Stimulated activated memory B cell treated with anti-CD40 and anti-IgM and Interleukin-4, amounts not matched to agents 10 μg/mL and 1 μg/mL and 100 μg/mL, for 72 hours (primary cell): Measurements from ENCODE around the gene URI1.
A peak's percentile ranks its signal among the peaks of the same experiment; 100 is the strongest.
"Not testable (repeated sequence)": the region's sequence is repeated elsewhere in the genome, so short reads cannot be mapped to it uniquely, and the experiment has no call there.

ENCODE experiments used
- ATAC-seq: fragments of 150-1000 bp; cut with Tn5 transposase; 2 replicates; pipeline ENCODE4 v1.10.0; 2021
- H3K27ac Mint-ChIP-seq: one replicate; pipeline ENCODE4 v1.8.0; 2022; ENCODE audit warnings: mild to moderate bottlenecking, mixed read lengths
- H3K27me3 Mint-ChIP-seq: one replicate; pipeline ENCODE4 v1.8.0; 2022; ENCODE audit warnings: mixed read lengths
- H3K36me3 Mint-ChIP-seq: one replicate; pipeline ENCODE4 v1.8.0; 2022; ENCODE audit warnings: mixed read lengths
- H3K4me1 Mint-ChIP-seq: one replicate; pipeline ENCODE4 v1.8.0; 2022; ENCODE audit warnings: mixed read lengths
- H3K4me3 Mint-ChIP-seq: one replicate; pipeline ENCODE4 v1.8.0; 2022; ENCODE audit warnings: mild to moderate bottlenecking, moderate library complexity, mixed read lengths
- H3K9me3 Mint-ChIP-seq: one replicate; pipeline ENCODE4 v1.8.0; 2022; ENCODE audit warnings: mixed read lengths

The URI1 gene

DNA sequence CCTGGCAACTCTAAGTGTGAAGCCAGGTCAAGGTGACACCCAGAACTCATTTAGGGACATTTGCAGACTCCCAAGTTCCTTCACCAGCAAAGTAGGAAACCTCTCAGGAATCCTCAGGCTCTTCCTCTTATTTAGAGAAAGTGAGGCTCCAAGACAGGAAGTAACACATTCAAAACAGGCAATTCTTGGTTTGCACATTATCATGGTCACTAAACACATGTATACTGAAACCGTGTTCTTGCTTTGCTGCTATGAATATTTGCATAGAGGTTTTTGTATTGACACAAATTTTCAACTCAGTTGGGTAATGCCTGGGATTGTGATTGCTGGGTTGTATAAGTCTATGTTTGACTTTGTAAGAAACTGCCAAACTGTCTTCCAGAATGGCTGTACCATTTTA is 13.2 kb upstream of the URI1 start:
- peaks cover 3% of the 10 kb centered on the region for H3K9me3 Mint-ChIP-seq
- no peaks in the 10 kb centered on the region for H3K36me3 Mint-ChIP-seq
- no peak overlapping the region for H3K27ac Mint-ChIP-seq
- peaks cover 6% of the 10 kb centered on the region for H3K4me1 Mint-ChIP-seq
- ATAC-seq: no peak
- H3K27me3 Mint-ChIP-seq: peaks cover 12% of the 10 kb centered on the region
- no peak overlapping the region for H3K4me3 Mint-ChIP-seq

GRCh38 chr19:29934257-29934656 is 7.8 kb upstream of the URI1 start:
- H3K36me3 Mint-ChIP-seq: peaks cover under 1% of the 10 kb centered on the region
- H3K27me3 Mint-ChIP-seq: peaks cover 27% of the 10 kb centered on the region
- no peak overlapping the region for H3K27ac Mint-ChIP-seq
- ATAC-seq: no peak
- H3K9me3 Mint-ChIP-seq: peaks cover 7% of the 10 kb centered on the region
- H3K4me1 Mint-ChIP-seq: no peaks in the 10 kb centered on the region
- H3K4me3 Mint-ChIP-seq: no peak overlapping the region

- peaks cover 7% of the 10 kb centered on the region for H3K9me3 Mint-ChIP-seq
- no peak overlapping the region for H3K27ac Mint-ChIP-seq
- ATAC-seq: no peak
- no peaks in the 10 kb centered on the region for H3K4me1 Mint-ChIP-seq
- H3K36me3 Mint-ChIP-seq: peaks cover 6% of the 10 kb centered on the region
- H3K27me3 Mint-ChIP-seq: peaks cover 32% of the 10 kb centered on the region
- no peak overlapping the region for H3K4me3 Mint-ChIP-seq
These were observed 7.3 kb upstream of the URI1 start for GRCh38 chr19:29934781-29935180.

GRCh38 chr19:29936409-29936808 is 5.6 kb upstream of the URI1 start:
- peaks cover 11% of the 10 kb centered on the region for H3K4me1 Mint-ChIP-seq
- ATAC-seq: no peak
- H3K9me3 Mint-ChIP-seq: peaks cover 7% of the 10 kb centered on the region
- peaks cover 35% of the 10 kb centered on the region for H3K27me3 Mint-ChIP-seq
- H3K27ac Mint-ChIP-seq: no peak overlapping the region
- H3K36me3 Mint-ChIP-seq: peaks cover 6% of the 10 kb centered on the region
- H3K4me3 Mint-ChIP-seq: no peak overlapping the region

- Mint-ChIP-seq H3K27me3 (peaks cover 35% of the 10 kb centered on the region), H3K36me3 (peaks cover 6% of the 10 kb centered on the region), H3K4me1 (peaks cover 26% of the 10 kb centered on the region), H3K27ac (no peak overlapping the region), H3K4me3 (no peak overlapping the region), H3K9me3 (peaks cover 4% of the 10 kb centered on the region)
- no peak for ATAC-seq
These were observed 2.4 kb upstream of the URI1 start for GRCh38 chr19:29939628-29940027.

GRCh38 chr19:29940971-29941585 is 961 bp upstream of the URI1 start:
- Mint-ChIP-seq H3K4me3 (peak overlapping the region; percentile 50), H3K9me3 (no peaks in the 10 kb centered on the region), H3K27me3 (peaks cover 23% of the 10 kb centered on the region), H3K27ac (peak overlapping the region; percentile 77), H3K36me3 (peaks cover 12% of the 10 kb centered on the region), H3K4me1 (peaks cover 35% of the 10 kb centered on the region)
- no peak for ATAC-seq

DNA sequence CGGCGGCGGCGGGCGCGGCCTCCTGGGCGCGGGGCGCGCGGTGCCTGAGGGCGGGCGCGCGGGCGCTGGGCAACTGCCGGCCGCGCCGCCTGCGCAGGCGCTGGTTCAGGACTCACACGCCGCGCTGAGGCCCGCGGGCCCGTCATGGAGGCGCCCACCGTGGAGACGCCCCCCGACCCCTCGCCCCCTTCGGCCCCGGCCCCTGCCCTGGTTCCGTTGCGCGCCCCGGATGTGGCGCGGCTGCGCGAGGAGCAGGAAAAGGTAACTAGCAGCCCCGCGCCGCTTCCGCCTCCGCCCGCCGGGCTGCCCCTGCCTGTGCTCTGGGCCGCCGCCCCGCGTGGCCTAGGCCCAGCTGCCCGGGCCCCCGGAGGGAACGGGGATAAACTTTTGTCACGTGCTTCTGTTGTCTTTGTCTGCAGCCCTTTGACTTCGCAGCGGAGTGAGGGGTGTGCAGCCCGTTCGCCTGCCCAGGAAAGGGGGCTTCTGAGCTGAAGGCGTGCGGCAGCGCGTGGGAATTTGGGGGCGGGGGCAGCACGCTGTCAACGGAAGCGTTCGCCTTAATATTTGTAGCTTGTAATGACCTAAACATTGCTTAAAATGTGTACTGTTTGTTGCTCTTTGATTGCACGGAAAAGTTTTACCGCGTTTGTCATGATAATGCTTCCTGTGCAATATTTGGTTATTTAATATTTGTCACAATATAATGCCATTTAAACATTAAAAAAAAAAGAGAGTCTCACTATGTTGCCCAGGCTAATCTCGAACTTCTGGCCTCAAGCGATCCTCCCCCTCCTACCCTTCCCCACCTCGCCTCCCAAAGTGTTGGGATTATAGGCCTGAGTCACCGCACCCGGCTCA is 594 bp downstream of the URI1 start:
- peaks cover 47% of the 10 kb centered on the region for H3K4me1 Mint-ChIP-seq
- H3K4me3 Mint-ChIP-seq: peak overlapping the region; percentile 99
- H3K9me3 Mint-ChIP-seq: no peaks in the 10 kb centered on the region
- peaks cover 12% of the 10 kb centered on the region for H3K36me3 Mint-ChIP-seq
- ATAC-seq: peak; percentile 91
- H3K27ac Mint-ChIP-seq: peak overlapping the region; percentile 92
- peaks cover 9% of the 10 kb centered on the region for H3K27me3 Mint-ChIP-seq

GRCh38 chr19:29943615-29944014 is 1.6 kb downstream of the URI1 start:
- Mint-ChIP-seq H3K36me3 (peaks cover 22% of the 10 kb centered on the region), H3K4me3 (peak overlapping the region; percentile 99), H3K27ac (peak overlapping the region; percentile 92), H3K9me3 (no peaks in the 10 kb centered on the region), H3K27me3 (peaks cover 9% of the 10 kb centered on the region), H3K4me1 (peaks cover 54% of the 10 kb centered on the region)
- no peak for ATAC-seq

GRCh38 chr19:29944390-29945012 is 2.5 kb downstream of the URI1 start:
- Mint-ChIP-seq H3K27me3 (peaks cover 5% of the 10 kb centered on the region), H3K36me3 (peaks cover 20% of the 10 kb centered on the region), H3K4me1 (peaks cover 56% of the 10 kb centered on the region), H3K27ac (peak overlapping the region; percentile 27), H3K9me3 (no peaks in the 10 kb centered on the region), H3K4me3 (no peak overlapping the region)
- ATAC-seq: no peak

- Mint-ChIP-seq H3K4me3 (no peak overlapping the region), H3K9me3 (no peaks in the 10 kb centered on the region), H3K27me3 (peaks cover under 1% of the 10 kb centered on the region), H3K27ac (peak overlapping the region; percentile 40), H3K36me3 (peaks cover 17% of the 10 kb centered on the region), H3K4me1 (peaks cover 61% of the 10 kb centered on the region)
- ATAC-seq: no peak
These were observed 3.0 kb downstream of the URI1 start for GRCh38 chr19:29945017-29945416.

DNA sequence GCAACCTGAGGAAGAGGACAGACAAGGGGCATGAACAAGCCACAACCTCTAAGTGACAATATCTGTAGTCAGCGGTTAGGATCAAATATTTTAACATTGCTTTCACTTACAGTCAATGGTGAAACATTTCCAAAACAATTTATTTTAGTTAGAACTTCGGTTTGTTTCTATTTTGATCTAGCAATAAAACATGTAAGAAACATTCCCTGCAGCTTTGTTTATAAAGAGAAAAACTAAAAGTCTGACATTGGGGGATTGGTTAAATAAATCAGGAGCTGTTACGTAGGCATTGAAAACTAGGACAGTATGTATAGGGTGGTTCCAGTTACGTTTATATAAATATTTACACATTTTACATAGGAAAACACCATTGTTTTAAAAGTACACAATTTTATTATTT is 3.4 kb downstream of the URI1 start:
- H3K4me3 Mint-ChIP-seq: no peak overlapping the region
- peaks cover 64% of the 10 kb centered on the region for H3K4me1 Mint-ChIP-seq
- peaks cover 19% of the 10 kb centered on the region for H3K36me3 Mint-ChIP-seq
- no peaks in the 10 kb centered on the region for H3K9me3 Mint-ChIP-seq
- no peak for ATAC-seq
- H3K27ac Mint-ChIP-seq: peak overlapping the region; percentile 40
- H3K27me3 Mint-ChIP-seq: no peaks in the 10 kb centered on the region

GRCh38 chr19:29946645-29947044 is 4.6 kb downstream of the URI1 start:
- Mint-ChIP-seq H3K4me1 (peaks cover 60% of the 10 kb centered on the region), H3K4me3 (no peak overlapping the region), H3K36me3 (peaks cover 24% of the 10 kb centered on the region)

DNA sequence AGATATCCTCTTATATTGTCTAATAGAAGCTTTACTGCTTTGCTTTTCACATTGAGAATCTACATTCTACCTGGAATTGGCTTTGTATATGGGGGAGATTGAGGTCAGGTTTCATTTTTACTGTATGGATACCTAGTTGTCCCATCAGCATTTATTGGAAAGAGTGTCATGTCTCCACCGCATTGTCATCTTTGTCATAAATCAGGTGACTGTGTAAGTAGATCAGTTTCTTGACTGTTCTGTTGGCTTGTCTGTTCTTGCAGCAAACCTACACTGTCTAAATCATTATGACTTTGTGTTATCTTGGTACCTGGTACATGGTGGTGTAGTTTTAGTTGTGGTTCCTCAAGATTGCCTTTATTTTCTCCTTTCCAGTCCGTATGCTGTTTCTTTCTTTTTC is 5.8 kb downstream of the URI1 start:
- no peak overlapping the region for H3K27ac Mint-ChIP-seq
- H3K9me3 Mint-ChIP-seq: no peaks in the 10 kb centered on the region
- H3K36me3 Mint-ChIP-seq: peaks cover 24% of the 10 kb centered on the region
- H3K4me3 Mint-ChIP-seq: no peak overlapping the region
- no peak for ATAC-seq
- H3K4me1 Mint-ChIP-seq: peaks cover 69% of the 10 kb centered on the region
- H3K27me3 Mint-ChIP-seq: no peaks in the 10 kb centered on the region

More at GRCh38 chr19:29946645-29947044, 4.6 kb downstream of the URI1 start:
- Mint-ChIP-seq H3K27ac (peak overlapping the region; percentile 6), H3K9me3 (no peaks in the 10 kb centered on the region), H3K27me3 (no peaks in the 10 kb centered on the region)
- no peak for ATAC-seq

DNA sequence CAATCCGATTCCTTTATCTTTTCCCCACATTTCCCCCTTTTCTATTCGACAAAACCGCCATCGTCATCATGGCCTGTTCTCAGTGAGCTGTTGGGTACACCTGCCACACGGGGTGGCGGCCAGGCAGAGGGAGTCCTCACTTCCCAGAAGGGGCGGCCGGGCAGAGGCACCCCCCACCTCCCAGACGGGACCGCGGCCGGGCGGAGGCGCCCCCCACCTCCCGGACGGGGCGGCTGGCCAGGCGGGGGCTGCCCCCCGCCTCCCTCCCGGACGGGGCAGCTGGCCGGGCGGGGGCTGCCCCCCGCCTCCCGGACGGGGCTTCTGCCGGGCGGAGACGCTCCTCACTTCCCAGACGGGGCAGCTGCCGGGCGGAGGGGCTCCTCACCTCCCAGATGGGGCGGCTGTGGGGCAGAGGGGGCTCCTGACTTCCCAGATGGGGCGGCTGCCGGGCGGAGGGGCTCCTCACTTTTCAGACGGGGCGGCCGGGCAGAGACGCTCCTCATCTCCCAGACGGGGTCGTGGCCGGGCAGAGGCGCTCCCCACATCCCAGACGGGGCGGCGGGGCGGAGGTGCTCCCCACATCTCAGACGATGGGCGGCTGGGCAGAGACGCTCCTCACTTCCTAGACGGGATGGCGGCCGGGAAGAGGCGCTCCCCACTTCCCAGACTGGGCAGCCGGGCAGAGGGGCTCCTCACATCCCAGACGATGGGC is 6.9 kb downstream of the URI1 start:
- not testable (repeated sequence) for ATAC-seq, H3K27me3 Mint-ChIP-seq, H3K9me3 Mint-ChIP-seq, H3K27ac Mint-ChIP-seq, H3K4me3 Mint-ChIP-seq
- Mint-ChIP-seq H3K36me3 (peaks cover 24% of the 10 kb centered on the region), H3K4me1 (peaks cover 71% of the 10 kb centered on the region)

GRCh38 chr19:29952177-29952576 is 10.1 kb downstream of the URI1 start:
- peaks cover 24% of the 10 kb centered on the region for H3K36me3 Mint-ChIP-seq

More at GRCh38 chr19:29952177-29952576, 10.1 kb downstream of the URI1 start:
- H3K9me3 Mint-ChIP-seq: peaks cover 3% of the 10 kb centered on the region
- H3K27me3 Mint-ChIP-seq: no peaks in the 10 kb centered on the region
- H3K4me1 Mint-ChIP-seq: peaks cover 62% of the 10 kb centered on the region
- H3K4me3 Mint-ChIP-seq: no peak overlapping the region
- H3K27ac Mint-ChIP-seq: peak overlapping the region; percentile 3
- no peak for ATAC-seq
